SIG-M5 treated with dmso at 0.1 percent for 504 hours (cell line): ENCODE results near the gene TXNDC17.
A peak's percentile ranks its signal among the peaks of the same experiment; 100 is the strongest.
"Not testable (repeated sequence)": the region's sequence is repeated elsewhere in the genome, so short reads cannot be mapped to it uniquely, and the experiment has no call there.

Experiments
- DNase-seq: peaks from one replicate; lab custom pipeline; 2025; ENCODE audit not compliant: unreplicated experiment; lab: John Stamatoyannopoulos, UW

TXNDC17 gene

GRCh38 chr17:6660101-6660500 lies 19.2 kb downstream of the TXNDC17 start:
- DNase-seq, result no peak

- DNase-seq, result peak; percentile 78
These were observed 20.1 kb downstream of the TXNDC17 start for GRCh38 chr17:6660805-6661463.

GRCh38 chr17:6661464-6661848 lies 20.6 kb downstream of the TXNDC17 start:
- no peak for DNase-seq

DNA sequence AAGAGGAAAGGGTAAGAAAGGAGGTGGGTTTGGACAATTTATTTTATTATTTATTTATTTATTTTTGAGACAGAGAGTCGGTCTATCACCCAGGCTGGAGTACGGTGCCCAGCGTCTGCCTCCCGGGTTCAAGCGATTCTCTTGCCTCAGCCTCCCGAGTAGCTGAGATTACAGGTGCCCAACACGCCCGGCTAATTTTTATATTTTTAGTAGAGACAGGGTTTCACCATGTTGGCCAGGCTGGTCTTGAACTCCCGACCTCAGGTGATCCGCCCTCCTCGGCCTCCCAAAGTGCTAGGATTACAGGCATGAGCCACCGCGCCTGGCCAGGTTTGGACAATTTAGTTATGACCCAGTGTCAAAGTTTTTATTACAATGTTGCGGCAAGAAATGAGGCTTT lies 22.3 kb downstream of the TXNDC17 start:
- DNase-seq, result not testable (repeated sequence)

DNA sequence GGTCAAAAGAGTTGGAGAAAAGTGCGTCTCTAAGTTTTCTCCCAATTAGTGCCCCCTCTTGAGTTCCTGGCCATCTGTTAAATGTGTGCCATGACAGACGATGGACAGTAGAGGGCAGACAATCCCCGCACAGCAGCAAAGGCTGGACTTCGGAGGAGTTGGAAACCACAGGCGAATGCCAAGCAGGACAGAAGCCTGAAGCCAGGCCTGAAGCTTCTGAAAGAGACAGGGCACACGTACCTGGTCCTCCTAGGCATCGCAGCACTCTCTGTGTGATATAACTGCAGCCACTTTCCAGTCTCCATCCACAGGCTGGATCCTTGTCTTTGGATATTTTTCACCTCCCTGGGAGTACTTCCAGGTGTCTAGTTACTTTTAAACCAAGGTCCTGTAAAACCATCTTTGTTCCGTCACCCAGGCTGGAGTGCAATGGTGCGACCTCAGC lies 25.2 kb downstream of the TXNDC17 start:
- DNase-seq, result peak; percentile 44

GRCh38 chr17:6666557-6666956 lies 25.7 kb downstream of the TXNDC17 start:
- DNase-seq, result no peak

- no peak for DNase-seq
These were observed 26.7 kb downstream of the TXNDC17 start for GRCh38 chr17:6667516-6667915.

DNA sequence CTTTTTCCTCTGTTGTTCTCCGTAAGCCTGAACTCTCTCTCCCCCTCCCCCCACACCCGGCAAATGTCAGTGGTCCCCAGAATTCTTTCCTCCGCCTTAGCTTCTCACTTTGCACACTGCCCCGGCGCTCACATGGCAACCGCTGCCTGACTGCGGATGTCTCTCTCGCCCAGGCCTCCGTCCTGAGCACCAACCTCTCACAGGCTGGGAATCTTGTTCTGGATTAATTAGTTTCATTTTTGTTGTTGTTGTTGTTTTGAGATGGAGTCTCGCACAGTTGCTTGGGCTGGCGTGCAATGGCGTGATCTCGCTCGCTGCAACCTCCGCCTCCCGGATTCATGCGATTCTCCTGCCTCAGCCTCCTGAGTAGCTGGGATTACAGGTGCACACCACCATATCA lies 27.4 kb downstream of the TXNDC17 start:
- no peak for DNase-seq

- DNase-seq, result no peak
These were observed 28.0 kb downstream of the TXNDC17 start for GRCh38 chr17:6668727-6669425.

DNA sequence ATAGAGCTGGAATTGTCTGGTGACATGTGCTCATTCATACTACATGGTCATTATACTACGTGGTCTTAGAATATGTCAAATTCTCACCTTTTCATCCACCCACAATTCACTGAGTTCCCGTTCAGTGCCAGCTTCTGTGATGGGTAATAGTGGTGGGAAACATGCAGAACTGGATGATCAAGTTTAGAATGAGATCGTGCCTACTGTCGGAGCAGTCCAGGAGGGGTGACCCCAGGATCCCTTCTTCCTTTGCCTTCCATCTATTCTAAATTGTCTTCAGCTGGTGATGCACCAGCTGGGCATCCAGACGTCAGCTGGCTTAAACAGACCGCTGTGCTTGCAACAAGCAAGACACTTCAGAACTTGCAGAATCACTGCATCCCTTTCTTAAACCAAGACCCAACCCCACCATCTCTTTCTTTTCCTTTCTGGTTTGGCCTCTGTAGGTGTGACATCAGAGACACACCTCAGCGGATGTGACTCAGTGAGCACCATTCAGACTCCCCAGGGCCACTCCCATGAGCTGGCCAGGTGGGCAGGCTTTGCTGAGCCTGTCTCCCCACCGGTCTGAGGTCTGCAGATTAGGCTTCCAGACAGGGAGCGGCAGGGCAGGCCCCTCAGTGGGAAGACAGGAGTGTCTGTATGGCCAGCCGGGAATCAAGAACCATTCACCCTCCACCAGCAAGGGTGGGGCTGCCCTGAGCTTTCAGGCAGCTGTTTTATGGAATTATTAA lies 28.8 kb downstream of the TXNDC17 start:
- DNase-seq, result no peak

DNA sequence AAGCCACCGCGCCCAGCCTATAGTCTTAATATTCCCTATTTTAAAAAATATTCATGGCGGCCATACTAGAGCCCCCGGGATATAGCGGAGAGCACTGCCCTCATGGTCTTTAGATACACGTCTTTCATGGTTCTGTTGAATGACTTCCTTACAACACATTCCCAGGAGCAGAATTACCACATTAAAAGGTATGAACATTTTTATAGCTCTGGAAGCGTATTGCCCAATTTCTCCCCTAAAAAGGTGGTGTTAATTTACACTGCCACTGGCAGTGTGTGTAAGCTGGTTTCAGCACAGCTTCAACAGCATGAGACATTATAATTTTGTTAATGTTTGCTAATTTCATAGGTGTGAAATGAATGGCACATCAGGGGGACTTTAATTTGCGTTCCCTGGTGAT lies 29.7 kb downstream of the TXNDC17 start:
- DNase-seq, result no peak

GRCh38 chr17:6670999-6671398 lies 30.1 kb downstream of the TXNDC17 start:
- DNase-seq, result no peak

GRCh38 chr17:6671431-6671830 lies 30.6 kb downstream of the TXNDC17 start:
- DNase-seq, result no peak

- DNase-seq, result no peak
These were observed 33.7 kb downstream of the TXNDC17 start for GRCh38 chr17:6674586-6674985.

DNA sequence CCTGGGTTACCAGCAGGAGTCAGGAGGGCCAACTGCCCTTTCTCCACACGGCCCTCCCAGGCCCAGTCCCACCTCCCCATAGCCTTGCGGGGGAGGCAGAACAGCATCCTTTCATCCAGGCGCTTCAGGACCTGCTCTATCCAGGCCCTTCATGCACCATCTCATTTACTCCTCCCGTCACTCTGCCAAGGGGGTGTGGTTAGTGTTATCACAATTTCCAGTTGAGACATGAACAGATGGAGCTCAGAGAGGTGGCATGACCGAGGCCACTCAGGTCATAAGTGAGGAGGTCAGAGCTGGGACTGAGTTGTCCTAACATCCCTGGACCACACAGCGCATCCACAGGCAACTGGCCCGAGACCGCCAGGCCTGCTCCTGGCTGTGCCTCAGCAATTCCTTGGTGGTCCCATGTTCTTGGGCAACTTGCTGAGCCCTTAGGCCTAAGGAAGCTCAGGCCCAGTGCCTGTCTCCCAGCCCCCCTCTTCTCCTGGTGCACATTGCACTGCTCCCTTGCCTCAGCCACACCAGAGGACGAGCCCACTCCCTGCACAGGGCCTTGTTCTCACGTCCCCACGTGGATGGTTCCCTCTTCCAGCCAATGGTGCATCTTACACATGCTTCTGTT lies 34.5 kb downstream of the TXNDC17 start:
- DNase-seq, result no peak

DNA sequence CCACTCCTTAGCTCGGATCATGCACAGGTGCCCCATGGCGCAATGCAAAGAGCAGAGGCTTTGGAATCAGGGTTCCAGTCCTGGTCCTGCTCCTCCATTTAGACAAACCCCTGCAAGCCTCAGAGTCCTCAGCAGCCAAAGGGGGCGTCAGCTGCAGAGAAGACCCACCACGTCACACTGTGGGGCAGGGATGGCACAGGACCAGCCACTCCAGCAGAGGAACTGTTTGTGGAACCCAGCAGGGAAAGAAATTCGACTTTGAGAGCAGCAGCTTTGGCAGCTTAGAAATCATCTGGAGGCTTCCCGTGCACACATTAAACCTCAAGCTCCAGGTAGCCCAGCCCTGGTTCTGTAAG lies 35.9 kb downstream of the TXNDC17 start:
- DNase-seq, result no peak

DNA sequence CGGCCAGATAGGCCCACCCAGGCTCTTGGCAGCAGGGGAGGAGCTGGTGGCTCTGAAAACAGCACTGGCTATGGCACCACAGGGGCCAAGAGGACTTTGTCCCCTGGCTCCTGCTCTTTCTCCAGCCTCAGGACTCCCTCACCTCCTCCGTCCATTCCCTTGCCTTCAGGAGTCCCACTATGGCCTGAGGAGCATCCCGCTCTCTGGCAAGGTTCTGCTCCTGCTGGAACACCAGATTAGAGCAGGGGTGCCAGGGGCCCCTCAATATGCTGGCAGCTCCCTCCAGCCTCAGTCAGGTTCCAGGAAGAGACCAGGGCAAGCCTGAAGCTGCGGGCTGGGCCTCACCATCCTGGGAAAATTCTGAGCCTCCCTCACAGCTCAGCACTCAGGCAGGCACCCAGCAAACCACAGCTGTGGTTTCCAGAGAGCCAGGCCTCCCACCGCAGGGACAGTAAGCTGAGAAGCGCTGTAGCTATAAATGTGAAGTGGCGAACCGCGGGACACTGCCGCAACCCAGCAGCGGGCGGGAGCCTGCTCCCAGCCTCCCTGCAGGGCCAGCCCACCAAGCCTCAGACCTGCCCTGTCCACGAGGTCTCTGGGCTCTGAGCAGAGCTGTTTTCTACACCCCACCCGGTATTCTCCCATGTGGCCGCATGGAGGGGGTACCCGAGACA lies 36.4 kb downstream of the TXNDC17 start:
- peak; percentile 21 for DNase-seq

DNA sequence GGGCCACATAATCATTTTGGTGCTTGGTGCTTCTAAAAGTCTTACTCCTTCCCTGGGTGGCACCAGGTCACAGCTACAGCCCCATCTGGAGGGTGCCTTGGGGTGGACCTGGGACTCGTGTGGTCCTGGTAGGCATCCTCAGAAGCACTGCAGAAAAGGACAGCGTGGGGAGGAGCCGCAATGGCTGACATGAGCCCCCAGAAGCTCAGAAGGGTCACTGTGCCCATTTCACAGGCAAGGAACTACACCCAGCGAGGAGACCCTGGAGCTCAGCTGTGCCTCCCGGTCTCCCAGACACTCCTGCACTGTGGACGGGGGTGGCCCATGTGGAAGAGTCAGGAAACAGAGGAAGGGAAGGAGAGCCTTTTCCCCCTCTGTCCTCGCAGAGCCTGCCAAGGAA lies 37.1 kb downstream of the TXNDC17 start:
- DNase-seq, result no peak

DNA sequence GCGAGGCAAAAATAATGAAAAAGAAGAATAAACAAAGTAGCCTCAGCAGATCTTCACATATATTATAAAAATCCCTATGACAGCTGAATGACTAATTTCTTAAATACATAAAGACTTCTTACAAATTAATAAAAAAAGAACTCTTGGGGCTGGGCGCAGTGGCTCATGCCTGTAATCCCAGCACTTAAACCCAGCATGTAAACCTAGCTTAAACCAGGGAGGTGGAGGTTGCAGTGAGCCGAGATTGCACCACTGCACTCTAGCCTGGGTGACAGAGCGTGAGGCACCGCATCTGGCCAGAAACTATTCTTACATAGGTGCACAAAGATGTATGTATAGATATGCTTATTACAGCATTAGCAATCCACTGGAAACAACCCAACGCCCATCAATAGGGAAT lies 38.4 kb downstream of the TXNDC17 start:
- no peak for DNase-seq

- no peak for DNase-seq
These were observed 40.3 kb downstream of the TXNDC17 start for GRCh38 chr17:6681176-6681575.

GRCh38 chr17:6681671-6682070 lies 40.8 kb downstream of the TXNDC17 start:
- DNase-seq, result no peak
